ENCODE measurements around the gene KCTD12.
A peak's percentile ranks its signal among the peaks of the same experiment; 100 is the strongest.

Gene KCTD12

GRCh38 chr13:76878043-76878442 is 8.2 kb downstream of the KCTD12 start:
- no peak for TF ChIP-seq GATA3 (IDR thresholded peaks at IDR 0.05; ENCODE audit: low read depth, low read length)
- TF ChIP-seq GATA2 (IDR thresholded peaks at IDR 0.05; ENCODE audit: low read depth, low read length) = no peak

- TF ChIP-seq GATA3 (IDR thresholded peaks at IDR 0.05; ENCODE audit: low read depth, low read length) = no peak
- TF ChIP-seq GATA2 (IDR thresholded peaks at IDR 0.05; ENCODE audit: low read depth, low read length) = no peak
These were observed 10.9 kb downstream of the KCTD12 start for GRCh38 chr13:76875271-76875815.

DNA sequence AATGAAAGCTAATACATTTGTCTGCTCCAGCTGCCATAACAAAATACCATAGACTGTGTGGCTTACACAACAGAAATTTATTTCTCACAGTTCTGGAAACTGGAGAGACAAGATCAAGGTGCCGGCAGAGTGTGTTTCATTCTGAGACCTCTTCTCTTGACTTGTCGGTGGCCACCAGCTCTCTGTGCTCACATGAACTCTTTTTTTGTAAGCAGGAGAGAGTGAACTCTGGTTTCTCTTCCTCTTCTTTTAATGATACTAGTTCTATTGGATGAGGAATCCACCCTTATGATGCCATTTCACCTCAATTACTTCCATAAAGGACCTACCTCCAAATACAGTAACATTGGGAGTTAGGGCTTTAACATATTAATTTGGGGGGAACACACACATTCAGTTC is 11.7 kb downstream of the KCTD12 start:
- TF ChIP-seq GATA2 (IDR thresholded peaks at IDR 0.05; ENCODE audit: low read depth, low read length) = no peak
- no peak for TF ChIP-seq GATA3 (IDR thresholded peaks at IDR 0.05; ENCODE audit: low read depth, low read length)

DNA sequence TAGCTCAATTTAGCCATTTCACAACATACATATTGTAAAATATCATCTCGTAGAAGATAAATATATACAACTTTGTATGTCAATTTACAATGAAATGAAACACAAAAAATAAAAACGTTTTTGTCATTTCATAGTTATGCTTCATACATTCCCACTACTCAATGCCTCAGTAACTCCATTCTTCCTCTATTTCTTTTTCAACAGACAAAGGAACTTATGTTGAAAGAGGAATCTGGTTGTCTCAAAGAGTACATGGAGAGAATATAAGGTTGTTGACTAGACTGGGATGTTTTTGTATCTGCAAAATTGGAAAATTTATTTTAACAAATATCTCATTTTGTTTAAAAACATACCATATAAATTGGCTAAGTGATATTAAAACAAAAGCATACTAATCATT is 12.8 kb downstream of the KCTD12 start:
- no peak for TF ChIP-seq GATA3 (IDR thresholded peaks at IDR 0.05; ENCODE audit: low read depth, low read length)
- no peak for TF ChIP-seq GATA2 (IDR thresholded peaks at IDR 0.05; ENCODE audit: low read depth, low read length)

- TF ChIP-seq GATA3 (IDR thresholded peaks at IDR 0.05; ENCODE audit: low read depth, low read length) (no peak; the same call in 1 of the 2 replicates), GATA2 (IDR thresholded peaks at IDR 0.05; ENCODE audit: low read depth, low read length) (peak; percentile 36; the same call in 1 of the 2 replicates)
These were observed 13.5 kb downstream of the KCTD12 start for GRCh38 chr13:76872675-76873074.

- no peak for TF ChIP-seq GATA3 (IDR thresholded peaks at IDR 0.05; ENCODE audit: low read depth, low read length)
- TF ChIP-seq GATA2 (IDR thresholded peaks at IDR 0.05; ENCODE audit: low read depth, low read length) = no peak
These were observed 14.8 kb downstream of the KCTD12 start for GRCh38 chr13:76871432-76871831.

DNA sequence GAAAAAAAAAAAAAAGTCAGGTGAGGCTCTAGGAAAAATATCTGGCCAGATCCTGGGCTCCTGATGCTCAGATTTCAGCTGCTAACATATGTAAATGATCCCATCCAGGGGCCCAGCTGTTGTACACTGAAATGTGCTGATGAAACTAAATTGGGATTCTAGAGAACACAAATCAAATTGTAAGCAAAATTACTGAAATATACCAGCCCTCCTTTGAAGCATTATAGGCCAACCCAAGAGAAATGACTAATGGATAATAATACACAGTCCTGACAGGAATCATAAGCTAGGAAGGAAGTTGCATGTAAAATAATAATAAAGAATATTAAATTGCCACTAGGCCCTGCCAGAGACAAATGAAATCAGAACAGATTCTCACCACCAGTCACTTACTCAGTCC is 17.8 kb downstream of the KCTD12 start:
- TF ChIP-seq GATA3 (IDR thresholded peaks at IDR 0.05; ENCODE audit: low read depth, low read length) (no peak), GATA2 (IDR thresholded peaks at IDR 0.05; ENCODE audit: low read depth, low read length) (no peak)

DNA sequence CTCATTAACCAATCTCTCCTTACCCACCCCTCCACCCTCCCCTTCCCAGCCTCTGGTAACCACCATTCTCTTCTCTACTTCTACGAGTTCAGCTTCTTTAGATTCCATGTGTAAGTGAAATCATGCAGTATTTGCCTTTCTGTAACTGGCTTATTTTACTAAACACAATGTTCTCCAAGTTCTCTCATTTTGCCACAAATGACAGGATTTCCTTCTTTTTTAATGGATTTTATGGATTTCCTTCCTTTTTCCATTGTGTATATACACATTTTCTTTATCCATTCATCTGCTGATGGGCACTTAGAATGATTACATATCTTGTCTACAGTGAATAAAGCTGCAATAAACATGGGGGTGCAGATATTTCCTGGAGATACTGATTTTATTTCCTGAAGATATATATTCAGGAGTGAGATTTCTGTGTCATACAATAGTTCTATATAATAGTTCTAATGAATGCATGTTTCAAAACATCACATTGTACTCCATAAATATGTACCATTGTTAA is 20.2 kb downstream of the KCTD12 start:
- no peak for TF ChIP-seq GATA3 (IDR thresholded peaks at IDR 0.05; ENCODE audit: low read depth, low read length)
- no peak for TF ChIP-seq GATA2 (IDR thresholded peaks at IDR 0.05; ENCODE audit: low read depth, low read length)

- no peak for TF ChIP-seq GATA2 (IDR thresholded peaks at IDR 0.05; ENCODE audit: low read depth, low read length)
- no peak for TF ChIP-seq GATA3 (IDR thresholded peaks at IDR 0.05; ENCODE audit: low read depth, low read length)
These were observed 21.1 kb downstream of the KCTD12 start for GRCh38 chr13:76865109-76865508.

DNA sequence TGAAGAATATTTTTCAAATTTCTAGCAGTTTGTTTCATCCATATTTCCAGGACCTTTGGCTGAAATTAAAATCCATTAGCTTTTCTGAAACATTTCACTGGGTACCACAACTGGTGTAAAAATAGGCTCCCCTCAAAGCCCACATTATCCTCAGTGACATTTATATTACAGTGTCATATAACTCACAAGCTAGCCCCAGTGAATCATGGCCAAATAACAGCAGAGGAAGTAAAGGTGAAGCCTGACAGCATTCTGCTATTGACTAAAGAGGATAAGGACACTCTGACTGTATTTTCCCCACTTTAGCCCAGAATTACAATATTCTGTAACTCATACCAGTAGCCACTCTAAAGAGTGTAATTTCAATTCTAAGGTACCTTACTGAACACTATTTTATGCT is 21.9 kb downstream of the KCTD12 start:
- no peak for TF ChIP-seq GATA2 (IDR thresholded peaks at IDR 0.05; ENCODE audit: low read depth, low read length)
- TF ChIP-seq GATA3 (IDR thresholded peaks at IDR 0.05; ENCODE audit: low read depth, low read length) = no peak

GRCh38 chr13:76863022-76863421 is 23.2 kb downstream of the KCTD12 start:
- TF ChIP-seq GATA3 (IDR thresholded peaks at IDR 0.05; ENCODE audit: low read depth, low read length) = no peak
- TF ChIP-seq GATA2 (IDR thresholded peaks at IDR 0.05; ENCODE audit: low read depth, low read length) = no peak

DNA sequence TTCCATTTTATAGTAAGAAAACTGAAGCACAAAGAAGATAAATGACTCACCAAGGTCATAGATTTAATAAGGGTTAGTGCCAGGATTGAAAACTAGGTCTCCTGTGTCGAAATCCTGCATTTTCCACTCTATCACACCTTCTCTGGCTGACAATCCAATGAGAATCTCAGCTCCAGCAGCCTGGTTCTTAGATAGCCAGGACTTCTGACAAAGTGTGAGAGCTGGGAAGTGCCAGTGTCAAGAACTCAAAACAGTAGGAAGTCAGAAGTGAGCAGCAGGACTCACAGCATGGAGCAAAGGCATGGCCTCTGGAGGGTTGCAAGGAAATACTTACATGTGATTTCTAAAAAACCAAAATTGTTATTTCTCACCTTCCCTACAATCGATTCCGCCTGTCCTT is 24.3 kb downstream of the KCTD12 start:
- no peak for TF ChIP-seq GATA2 (IDR thresholded peaks at IDR 0.05; ENCODE audit: low read depth, low read length)
- TF ChIP-seq GATA3 (IDR thresholded peaks at IDR 0.05; ENCODE audit: low read depth, low read length) = no peak

- TF ChIP-seq GATA2 (IDR thresholded peaks at IDR 0.05; ENCODE audit: low read depth, low read length) (no peak), GATA3 (IDR thresholded peaks at IDR 0.05; ENCODE audit: low read depth, low read length) (no peak)
These were observed 25.5 kb downstream of the KCTD12 start for GRCh38 chr13:76860706-76861105.

DNA sequence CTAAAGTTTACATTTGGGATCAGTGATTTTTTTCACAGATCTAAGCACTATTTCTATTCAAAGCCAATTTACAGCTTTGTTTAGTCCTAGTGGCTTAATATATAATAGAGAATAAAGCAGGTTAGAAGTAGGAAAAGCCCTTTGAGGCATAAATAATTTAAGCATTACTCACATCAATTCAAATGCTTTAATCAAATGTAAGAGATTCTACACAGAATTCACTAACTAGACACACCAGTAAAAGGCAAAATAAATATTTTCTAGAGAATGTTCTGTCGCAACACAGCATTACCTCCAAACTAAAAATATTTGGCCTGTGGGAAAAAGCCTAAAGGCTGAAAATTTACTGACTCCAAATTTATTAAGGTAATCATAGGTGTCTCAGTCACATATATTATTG is 31.3 kb downstream of the KCTD12 start:
- TF ChIP-seq GATA2 (IDR thresholded peaks at IDR 0.05; ENCODE audit: low read depth, low read length) (no peak), GATA3 (IDR thresholded peaks at IDR 0.05; ENCODE audit: low read depth, low read length) (no peak)

DNA sequence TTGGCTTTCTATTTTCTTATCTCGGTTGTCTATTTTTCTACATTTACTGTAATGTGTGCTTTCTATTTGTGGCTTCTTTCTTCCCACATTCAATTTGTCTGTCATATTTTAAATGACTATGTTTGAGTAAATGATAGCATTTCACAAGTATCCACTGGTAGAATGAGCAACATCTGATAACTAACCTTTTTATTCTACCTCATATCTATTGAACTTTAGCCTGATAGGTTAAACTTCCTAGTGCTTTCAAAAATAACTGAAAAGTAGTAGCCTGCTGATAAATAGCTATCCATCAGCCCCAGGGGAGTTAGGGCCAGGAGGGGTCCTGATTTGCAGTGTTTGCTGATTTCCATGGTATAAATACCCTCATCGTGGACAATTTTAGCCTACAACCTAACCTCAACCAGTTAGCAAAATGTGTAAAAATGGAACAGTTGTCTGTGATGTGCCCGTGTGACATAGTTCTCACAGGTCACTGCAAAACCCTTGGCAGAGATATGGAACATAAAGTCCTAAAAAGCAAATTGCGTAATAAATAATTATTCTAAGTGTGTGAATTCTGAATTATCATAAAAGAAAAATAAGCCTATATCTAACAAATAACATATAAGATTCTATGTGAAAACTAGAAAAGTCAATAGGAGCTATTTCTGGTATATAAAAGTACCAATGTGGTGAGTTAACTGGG is 32.1 kb downstream of the KCTD12 start:
- TF ChIP-seq GATA3 (IDR thresholded peaks at IDR 0.05; ENCODE audit: low read depth, low read length) = no peak
- TF ChIP-seq GATA2 (IDR thresholded peaks at IDR 0.05; ENCODE audit: low read depth, low read length) = no peak
